Measurements from ENCODE around the gene THRAP3. TPM values are rescaled to one million over a fixed set of nuclear protein-coding genes. Genes with fewer than 3 reads are reported as not detected.

Gene THRAP3
- total and polyA plus RNA-seq, 7 donors = 45.8 to 159 (median 96.6) TPM

GRCh38 chr1:36279110-36279788, 55.0 kb downstream of the THRAP3 start:
- H3K9me3 ChIP-seq = no peaks in the 10 kb centered on the region
- peaks cover 0 to 24% of the 10 kb centered on the region in 2 donors for H3K36me3 ChIP-seq (ENCODE audit: insufficient read depth in 1 of 2, low read depth in 1 of 2)
- H3K27ac ChIP-seq = peak overlapping the region; percentile 91
- peaks cover 56% of the 10 kb centered on the region for H3K4me1 ChIP-seq
- 29 to 40% (median 32%) methylated on average over 2 of the region's 2 CpGs for WGBS, 3 donors
- no peak for TF ChIP-seq CTCF (IDR thresholded peaks at IDR 0.05)
- intact Hi-C loops (cut with DNase I) = no loop called here
- no peaks in the 10 kb centered on the region for H3K27me3 ChIP-seq (ENCODE audit: insufficient read depth in 3 of 3, low read length in 2 of 3)
- peak; percentile 85 to 89 (median 88) for ATAC-seq
- no peak for DNase-seq
- H3K4me3 ChIP-seq = peak overlapping the region; percentile 29

- intact Hi-C loops (cut with DNase I) = loop anchor here in 1 of 2 donors (5.0 kb wide), 2 partner anchors 43 to 123 kb away; partner anchors contain the start of gene MAP7D1
- peaks cover 0 to 30% of the 10 kb centered on the region in 2 donors for H3K36me3 ChIP-seq (ENCODE audit: insufficient read depth in 1 of 2, low read depth in 1 of 2)
- no peaks in the 10 kb centered on the region for H3K9me3 ChIP-seq
- no peak for DNase-seq
- no peak for TF ChIP-seq CTCF (IDR thresholded peaks at IDR 0.05)
- peak; percentile 44 to 57 (median 47) for ATAC-seq
- no peak overlapping the region for H3K4me3 ChIP-seq
- H3K4me1 ChIP-seq = peaks cover 62% of the 10 kb centered on the region
- H3K27ac ChIP-seq = peak overlapping the region; percentile 91
- no peaks in the 10 kb centered on the region for H3K27me3 ChIP-seq (ENCODE audit: insufficient read depth in 3 of 3, low read length in 2 of 3)
- WGBS, 3 donors = 37 to 54% (median 41%) methylated on average over 7 of the region's 7 CpGs
Measured at GRCh38 chr1:36279789-36280296, 55.6 kb downstream of the THRAP3 start.

- H3K36me3 ChIP-seq (ENCODE audit: insufficient read depth in 1 of 2, low read depth in 1 of 2) = peaks cover 4 to 67% of the 10 kb centered on the region in 2 donors
- H3K4me3 ChIP-seq = peak overlapping the region; percentile 9
- no peaks in the 10 kb centered on the region for H3K9me3 ChIP-seq
- peaks cover 88% of the 10 kb centered on the region for H3K4me1 ChIP-seq
- intact Hi-C loops (cut with DNase I) = loop anchor here in 1 of 2 donors (2.0 to 5.0 kb wide), 3 partner anchors 47 to 127 kb away; partner anchors contain the start of genes MAP7D1 and THRAP3
- ATAC-seq (no peak), DNase-seq (no peak)
- WGBS, 3 donors = 13 to 26% (median 17%) methylated on average over 1 of the region's 1 CpG
- no peaks in the 10 kb centered on the region for H3K27me3 ChIP-seq (ENCODE audit: insufficient read depth in 3 of 3, low read length in 2 of 3)
- peak overlapping the region; percentile 91 for H3K27ac ChIP-seq
- no peak for TF ChIP-seq CTCF (IDR thresholded peaks at IDR 0.05)
Measured at GRCh38 chr1:36284061-36284460, 59.8 kb downstream of the THRAP3 start.

GRCh38 chr1:36284517-36284916, 60.3 kb downstream of the THRAP3 start:
- 30 to 36% (median 35%) methylated on average over 1 of the region's 1 CpG for WGBS, 3 donors
- Histone ChIP-seq H3K36me3 (ENCODE audit: insufficient read depth in 1 of 2, low read depth in 1 of 2) (peaks cover 4 to 72% of the 10 kb centered on the region in 2 donors), H3K27ac (peak overlapping the region; percentile 91), H3K4me1 (peaks cover 92% of the 10 kb centered on the region), H3K27me3 (ENCODE audit: insufficient read depth in 3 of 3, low read length in 2 of 3) (no peaks in the 10 kb centered on the region), H3K9me3 (no peaks in the 10 kb centered on the region), H3K4me3 (peak overlapping the region; percentile 9)
- intact Hi-C loops (cut with DNase I) = loop anchor here in 1 of 2 donors (2.0 to 5.0 kb wide), 3 partner anchors 47 to 127 kb away; partner anchors contain the start of genes MAP7D1 and THRAP3
- no peak for TF ChIP-seq CTCF (IDR thresholded peaks at IDR 0.05)
- no peak for ATAC-seq
- DNase-seq = no peak
